Melanocyte of skin (primary cell): ENCODE data around the gene CSHL1. TPM values are rescaled to one million over a fixed set of nuclear protein-coding genes. Genes with fewer than 3 reads are reported as not detected.

Source experiments
- small RNA-seq, 2 donors: library from RNA; depleted of rRNA; stranded (forward); fragments of <200 nt; gene quantifications; one replicate each; pipeline ENCODE3, GENCODE V24; 2012
- total RNA-seq, 2 donors: library from RNA; depleted of rRNA; stranded (reverse); fragments of >200 nt; gene quantifications; 2 replicates each; pipeline ENCODE4 v1.2.3, GENCODE V29; 2012

The CSHL1 gene
- not detected for total RNA-seq

GRCh38 chr17:63911041-63911635 lies at the start of gene CSHL1:
CSHL1 (minus strand) TSS chr17:63911258; CDS start chr17:63911196, 62 bp downstream.

GRCh38 chr17:63931981-63932561 lies 21.0 kb upstream of the CSHL1 start, which contains the start of gene CD79B:
CD79B (minus strand) TSS chr17:63932331; CDS start chr17:63932261, 70 bp downstream.

GRCh38 chr17:63918789-63919305 lies 7.8 kb upstream of the CSHL1 start, which contains the start of gene GH1:
GH1 (minus strand) TSS chr17:63918839; CDS start chr17:63918776, 63 bp downstream.

GRCh38 chr17:63896524-63897354 lies 14.3 kb downstream of the CSHL1 start, which contains the start of gene CSH1:
CSH1 (minus strand) TSS chr17:63896574; CDS start chr17:63896511, 63 bp downstream.

GRCh38 chr17:63881935-63882601 lies 29.0 kb downstream of the CSHL1 start, which contains the start of gene GH2:
GH2 (minus strand) TSS chr17:63881944; CDS start chr17:63881801, 143 bp downstream.

GRCh38 chr17:63873577-63873976 lies 37.5 kb downstream of the CSHL1 start, which contains the start of gene CSH2:
CSH2 (minus strand) TSS chr17:63873677; CDS start chr17:63873614, 63 bp downstream.

Small RNAs within 50 kb of the gene (small RNA-seq; reads per million reads assigned to genes)
- gene AC040958.1 (0 reads per million in 2 donors), gene AC127029.1 (0 to 0.17 reads per million in 2 donors), gene GH1 (0 reads per million in 2 donors)

Other genes with a start within 250 kb of the CSHL1 start
- gene LIMD2, start 211.1 kb downstream of the CSHL1 start, total RNA-seq = 10 to 100 TPM; 27.2 to 39.0 TPM
- 10 to 100 TPM; 34.3 to 34.4 TPM for gene STRADA, start 169.5 kb downstream of the CSHL1 start, total RNA-seq
- 10 to 100 TPM; 57.5 to 75.6 TPM for gene CCDC47, start 137.7 kb downstream of the CSHL1 start, total RNA-seq
- gene DDX42, start 137.1 kb downstream of the CSHL1 start, total RNA-seq = 10 to 100 TPM; 63.3 to 67.9 TPM
- 10 to 100 TPM; 21.3 to 43.0 TPM for gene PSMC5, start 83.8 kb downstream of the CSHL1 start, total RNA-seq
- gene FTSJ3, start 83.6 kb downstream of the CSHL1 start, total RNA-seq = 10 to 100 TPM; 57.8 to 80.9 TPM
- gene SMARCD2, start 68.6 kb downstream of the CSHL1 start, total RNA-seq = 10 to 100 TPM; 93.6 to 97.7 TPM
- not detected for gene CSH2, start 37.6 kb downstream of the CSHL1 start, total RNA-seq
- gene GH2, start 29.3 kb downstream of the CSHL1 start, total RNA-seq = not detected
- not detected for gene CSH1, start 14.7 kb downstream of the CSHL1 start, total RNA-seq
- gene GH1, start 7.6 kb upstream of the CSHL1 start, total RNA-seq = not detected
- 10 to 100 TPM; 20.6 to 29.0 TPM for gene CD79B, start 21.1 kb upstream of the CSHL1 start, total RNA-seq
- gene SCN4A, start 61.7 kb upstream of the CSHL1 start, total RNA-seq = not detected
- gene PRR29, start 87.1 kb upstream of the CSHL1 start, total RNA-seq = under 1 TPM in 1 of 2 donors, not detected in 1; under 0.01 TPM
- under 1 TPM in 1 of 2 donors, not detected in 1; 0.33 TPM for gene ICAM2, start 109.4 kb upstream of the CSHL1 start, total RNA-seq
- gene ERN1, start 218.9 kb upstream of the CSHL1 start, total RNA-seq = 1 to 10 TPM; 4.5 to 5.0 TPM